Progenitor cell of endocrine pancreas (in vitro differentiated cells): ENCODE data around the gene MTFR2. TPM values are rescaled to one million over a fixed set of nuclear protein-coding genes. Genes with fewer than 3 reads are reported as not detected.

Source experiments
- DNase-seq: peaks from one replicate; pipeline ENCODE4 v3.0.0; 2021; ENCODE audit warnings: low spot score; ENCODE audit not compliant: unreplicated experiment
- H3K27ac Mint-ChIP-seq: 2 replicates; pipeline ENCODE4 v1.8.0; 2021; ENCODE audit warnings: mild to moderate bottlenecking, moderate library complexity, mixed read lengths
- H3K27me3 Mint-ChIP-seq: 2 replicates; pipeline ENCODE4 v1.8.0; 2021; ENCODE audit warnings: mixed read lengths
- H3K36me3 Mint-ChIP-seq: 2 replicates; pipeline ENCODE4 v1.8.0; 2022; ENCODE audit warnings: mixed read lengths; ENCODE audit not compliant: insufficient read depth
- H3K4me1 Mint-ChIP-seq: 2 replicates; pipeline ENCODE4 v1.8.0; 2021; ENCODE audit warnings: low read depth, mixed read lengths
- H3K4me3 Mint-ChIP-seq: 2 replicates; pipeline ENCODE4 v1.8.0; 2021; ENCODE audit warnings: low read depth, mild to moderate bottlenecking, moderate library complexity, mixed read lengths
- H3K9me3 Mint-ChIP-seq: 2 replicates; pipeline ENCODE4 v1.8.0; 2021; ENCODE audit warnings: low read depth, mixed read lengths
- total RNA-seq: library from RNA; stranded (reverse); gene quantifications from 2 replicates; pipeline ENCODE4 v1.2.1, GENCODE V29; 2021
- TF ChIP-seq, protein P1 (sequence below): fragments of 200-600 bp; sonication (generic); IDR thresholded peaks from one replicate; pipeline ENCODE4 v1.5.0; 2021; ENCODE audit warnings: antibody characterized with exemption, mild to moderate bottlenecking; ENCODE audit not compliant: unreplicated experiment

MTFR2 gene
- total RNA-seq, 1 donor from 2014 or later: 3.8 TPM

DNA sequence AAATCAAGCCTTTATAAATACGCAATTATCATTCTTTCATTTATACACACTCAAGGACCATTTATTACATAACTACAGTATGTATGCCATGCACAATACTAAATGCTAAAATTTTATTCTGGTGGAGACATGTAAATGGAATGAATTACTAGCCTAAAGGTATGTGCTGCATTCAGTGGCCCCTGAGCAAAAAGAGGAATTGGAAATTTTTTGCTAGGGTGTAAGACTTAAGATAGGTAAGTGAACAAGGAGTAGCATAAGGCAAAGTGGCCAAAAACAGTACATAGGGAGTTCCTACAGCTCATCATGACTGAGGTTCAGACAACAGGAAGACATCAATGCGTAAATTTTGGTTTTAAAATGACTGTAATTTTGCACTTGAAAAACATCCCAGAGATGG is 2.3 kb upstream of the MTFR2 start:
- TF ChIP-seq, protein P1, sequence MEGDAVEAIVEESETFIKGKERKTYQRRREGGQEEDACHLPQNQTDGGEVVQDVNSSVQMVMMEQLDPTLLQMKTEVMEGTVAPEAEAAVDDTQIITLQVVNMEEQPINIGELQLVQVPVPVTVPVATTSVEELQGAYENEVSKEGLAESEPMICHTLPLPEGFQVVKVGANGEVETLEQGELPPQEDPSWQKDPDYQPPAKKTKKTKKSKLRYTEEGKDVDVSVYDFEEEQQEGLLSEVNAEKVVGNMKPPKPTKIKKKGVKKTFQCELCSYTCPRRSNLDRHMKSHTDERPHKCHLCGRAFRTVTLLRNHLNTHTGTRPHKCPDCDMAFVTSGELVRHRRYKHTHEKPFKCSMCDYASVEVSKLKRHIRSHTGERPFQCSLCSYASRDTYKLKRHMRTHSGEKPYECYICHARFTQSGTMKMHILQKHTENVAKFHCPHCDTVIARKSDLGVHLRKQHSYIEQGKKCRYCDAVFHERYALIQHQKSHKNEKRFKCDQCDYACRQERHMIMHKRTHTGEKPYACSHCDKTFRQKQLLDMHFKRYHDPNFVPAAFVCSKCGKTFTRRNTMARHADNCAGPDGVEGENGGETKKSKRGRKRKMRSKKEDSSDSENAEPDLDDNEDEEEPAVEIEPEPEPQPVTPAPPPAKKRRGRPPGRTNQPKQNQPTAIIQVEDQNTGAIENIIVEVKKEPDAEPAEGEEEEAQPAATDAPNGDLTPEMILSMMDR: no peak
- no peak overlapping the region for H3K4me3 Mint-ChIP-seq
- DNase-seq: no peak
- no peaks in the 10 kb centered on the region for H3K27me3 Mint-ChIP-seq
- H3K36me3 Mint-ChIP-seq: no peaks in the 10 kb centered on the region
- H3K9me3 Mint-ChIP-seq: no peaks in the 10 kb centered on the region
- peaks cover 27% of the 10 kb centered on the region for H3K4me1 Mint-ChIP-seq
- no peak overlapping the region for H3K27ac Mint-ChIP-seq

DNA sequence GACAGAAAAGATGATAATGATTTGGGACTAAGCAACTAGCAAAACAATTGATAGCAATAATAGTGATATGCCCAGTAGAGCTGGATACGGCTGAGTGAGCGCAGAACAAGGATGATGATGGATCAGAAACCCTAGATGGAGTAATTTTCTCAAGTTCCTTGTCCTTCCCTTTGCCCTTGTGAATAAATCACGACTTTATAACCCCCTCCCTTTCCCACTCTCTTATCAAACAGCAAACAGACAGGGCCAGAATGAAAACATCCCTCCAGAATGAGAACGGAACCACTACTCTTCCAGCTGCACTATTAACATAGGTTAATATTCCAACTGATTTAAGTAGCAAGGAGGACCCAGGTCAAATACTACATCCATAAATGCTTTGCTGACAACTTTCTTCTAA is 1.3 kb upstream of the MTFR2 start:
- no peaks in the 10 kb centered on the region for H3K36me3 Mint-ChIP-seq
- peaks cover 27% of the 10 kb centered on the region for H3K4me1 Mint-ChIP-seq
- peak overlapping the region; percentile 95 for H3K4me3 Mint-ChIP-seq

DNA sequence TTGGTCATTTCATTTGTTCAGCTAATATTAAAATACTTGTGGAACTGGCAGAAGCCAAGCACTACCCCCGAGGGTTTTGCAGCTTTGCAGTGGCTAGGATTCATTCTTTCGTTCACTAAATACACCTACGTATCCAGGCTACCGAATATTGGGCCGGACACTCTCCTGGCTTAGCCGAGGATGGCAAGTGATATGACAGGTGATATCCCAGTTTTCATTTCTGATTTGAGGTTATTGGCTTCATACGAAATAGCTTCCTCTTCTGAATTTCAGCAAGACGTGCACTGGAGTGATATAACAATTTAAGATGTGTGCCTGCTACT is 536 bp upstream of the MTFR2 start:
- Mint-ChIP-seq H3K4me1 (peaks cover 27% of the 10 kb centered on the region), H3K36me3 (no peaks in the 10 kb centered on the region), H3K9me3 (no peaks in the 10 kb centered on the region), H3K27me3 (no peaks in the 10 kb centered on the region), H3K27ac (peak overlapping the region; percentile 88), H3K4me3 (peak overlapping the region; percentile 95)
- no peak for DNase-seq
- TF ChIP-seq, protein P1: no peak

More for the DNA sequence above, 1.3 kb upstream of the MTFR2 start:
- Mint-ChIP-seq H3K27ac (no peak overlapping the region), H3K27me3 (no peaks in the 10 kb centered on the region), H3K9me3 (no peaks in the 10 kb centered on the region)
- DNase-seq: no peak
- TF ChIP-seq, protein P1: no peak

DNA sequence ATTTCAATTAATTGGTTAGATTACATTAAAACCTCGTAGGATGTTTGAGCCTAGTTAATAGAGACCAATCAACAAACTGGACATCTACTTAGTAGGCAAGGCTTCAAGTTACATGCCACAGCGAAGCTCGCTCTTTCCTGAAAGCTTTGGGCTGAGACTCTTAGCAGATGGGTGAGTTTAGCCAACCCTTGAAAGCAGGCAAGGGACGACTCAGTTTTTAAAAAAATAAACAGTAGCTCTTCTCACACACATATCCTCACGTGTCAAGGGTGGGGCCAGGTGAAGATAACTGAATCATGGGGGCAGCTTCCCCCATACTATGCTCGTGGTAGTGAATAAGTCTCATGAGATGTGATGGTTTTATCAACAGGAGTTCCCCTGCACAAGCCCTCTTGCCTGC is 775 bp downstream of the MTFR2 start:
- Mint-ChIP-seq H3K36me3 (no peaks in the 10 kb centered on the region), H3K4me1 (peaks cover 27% of the 10 kb centered on the region), H3K9me3 (no peaks in the 10 kb centered on the region), H3K27ac (peak overlapping the region; percentile 88), H3K27me3 (no peaks in the 10 kb centered on the region), H3K4me3 (peak overlapping the region; percentile 95)
- TF ChIP-seq, protein P1: no peak
- DNase-seq: no peak

DNA sequence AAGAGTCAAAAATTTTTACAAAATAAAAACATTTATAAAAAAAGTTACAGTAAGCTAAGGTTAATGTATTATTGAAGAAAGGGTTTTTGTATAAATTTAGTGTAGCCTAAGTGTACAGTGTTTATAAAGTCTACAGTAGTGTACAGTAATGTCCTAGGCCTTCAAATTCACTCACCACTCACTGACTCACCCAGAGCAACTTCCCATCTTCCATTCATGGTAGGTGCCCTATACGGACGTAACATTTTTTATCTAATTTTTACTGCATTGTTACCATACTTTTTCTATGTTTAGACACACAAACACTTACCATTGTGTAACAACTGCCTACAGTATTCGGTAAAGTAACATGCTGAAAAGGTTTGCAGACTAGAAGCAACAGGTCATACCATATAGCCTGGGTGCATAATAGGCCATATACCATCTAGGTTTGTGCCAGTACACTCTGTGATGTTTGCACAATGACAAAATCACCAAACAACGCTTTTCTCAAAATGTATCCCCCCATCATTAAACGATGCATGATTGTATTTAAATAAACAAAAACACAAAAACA is 6.0 kb downstream of the MTFR2 start:
- H3K9me3 Mint-ChIP-seq: no peaks in the 10 kb centered on the region
- H3K27ac Mint-ChIP-seq: no peak overlapping the region
- H3K4me3 Mint-ChIP-seq: no peak overlapping the region
- peaks cover 5% of the 10 kb centered on the region for H3K4me1 Mint-ChIP-seq
- no peak for DNase-seq
- no peaks in the 10 kb centered on the region for H3K27me3 Mint-ChIP-seq
- H3K36me3 Mint-ChIP-seq: no peaks in the 10 kb centered on the region
- TF ChIP-seq, protein P1: no peak
